Tibial artery (tissue), 4 donors: ENCODE data around the gene LRFN2.

ENCODE experiments used
- DNase-seq, 2 donors: peaks; one replicate each; pipeline ENCODE4 v3.0.0-alpha.2; 2019
- H3K27ac ChIP-seq, 2 donors: fragments of 200-600 bp; sonication (generic) in 1 of 2; 1 replicate in 1 of 2; 2 replicates in 1 of 2; pipeline ENCODE4 v1.5.1; 2018 to 2019; ENCODE audit warnings: mild to moderate bottlenecking in 1 of 2
- H3K27me3 ChIP-seq, 2 donors: fragments of 200-600 bp; sonication (generic) in 1 of 2; one replicate each; pipeline versions ENCODE4 v1.5.1 to v1.6.0; 2016 to 2019
- H3K36me3 ChIP-seq, 3 donors: fragments of 200-600 bp; sonication (generic) in 2 of 3; one replicate each; pipeline ENCODE4 v1.5.1; 2016 to 2019; ENCODE audit warnings: mild to moderate bottlenecking in 2 of 3
- H3K4me1 ChIP-seq, 4 donors: fragments of 200-600 bp; sonication (generic) in 2 of 4; 1 replicate in 3 of 4; 2 replicates in 1 of 4; pipeline ENCODE4 v1.5.1; 2016 to 2019
- H3K4me3 ChIP-seq, 2 donors: fragments of 200-600 bp; sonication (generic) in 1 of 2; 1 replicate in 1 of 2; 2 replicates in 1 of 2; pipeline ENCODE4 v1.5.1; 2018 to 2019; ENCODE audit warnings: mild to moderate bottlenecking in 2 of 2
- H3K9me3 ChIP-seq, 3 donors: fragments of 200-600 bp; sonication (generic) in 1 of 3; one replicate each; pipeline ENCODE4 v1.5.1; 2016 to 2019
- intact Hi-C: fragments of 100-400 bp; cut with DNase I; formaldehyde crosslinking; loops from one replicate; pipeline ENCODE4 v1.15.0; 2023; ENCODE audit warnings: low total_unique reads
- TF ChIP-seq, protein P1 (sequence below), 2 experiments: fragments of 200-600 bp in 1 of 2; fragments of 450-650 bp in 1 of 2; IDR thresholded peaks; one replicate each; pipeline ENCODE4 v1.5.1; 2017 to 2019; ENCODE audit warnings: antibody characterized with exemption in 2 of 2, mild to moderate bottlenecking in 1 of 2, moderate library complexity in 1 of 2

LRFN2 gene

DNA sequence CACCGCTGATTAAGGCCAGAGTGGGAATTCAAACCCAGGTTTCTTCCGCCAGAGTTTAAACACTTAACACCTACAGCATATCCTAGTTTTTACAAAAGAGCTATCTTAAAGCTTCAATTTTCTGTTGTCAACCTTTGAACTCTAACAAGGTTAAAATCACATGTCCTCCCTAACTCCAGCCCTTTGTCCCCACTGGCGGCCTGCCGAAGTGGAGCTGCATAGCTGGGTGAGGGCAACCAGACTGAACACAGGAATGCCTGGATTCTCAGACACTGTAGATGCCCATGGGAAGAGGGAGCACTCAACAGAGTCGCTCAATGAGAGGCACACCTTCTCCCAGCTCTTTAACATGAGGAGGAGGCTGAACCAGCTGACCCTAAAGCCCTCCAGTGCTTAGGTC is 59.1 kb downstream of the LRFN2 start:
- no peak overlapping the region for H3K27ac ChIP-seq
- DNase-seq = no peak
- no peaks in the 10 kb centered on the region for H3K27me3 ChIP-seq
- no peak overlapping the region for H3K4me3 ChIP-seq
- TF ChIP-seq, protein P1, sequence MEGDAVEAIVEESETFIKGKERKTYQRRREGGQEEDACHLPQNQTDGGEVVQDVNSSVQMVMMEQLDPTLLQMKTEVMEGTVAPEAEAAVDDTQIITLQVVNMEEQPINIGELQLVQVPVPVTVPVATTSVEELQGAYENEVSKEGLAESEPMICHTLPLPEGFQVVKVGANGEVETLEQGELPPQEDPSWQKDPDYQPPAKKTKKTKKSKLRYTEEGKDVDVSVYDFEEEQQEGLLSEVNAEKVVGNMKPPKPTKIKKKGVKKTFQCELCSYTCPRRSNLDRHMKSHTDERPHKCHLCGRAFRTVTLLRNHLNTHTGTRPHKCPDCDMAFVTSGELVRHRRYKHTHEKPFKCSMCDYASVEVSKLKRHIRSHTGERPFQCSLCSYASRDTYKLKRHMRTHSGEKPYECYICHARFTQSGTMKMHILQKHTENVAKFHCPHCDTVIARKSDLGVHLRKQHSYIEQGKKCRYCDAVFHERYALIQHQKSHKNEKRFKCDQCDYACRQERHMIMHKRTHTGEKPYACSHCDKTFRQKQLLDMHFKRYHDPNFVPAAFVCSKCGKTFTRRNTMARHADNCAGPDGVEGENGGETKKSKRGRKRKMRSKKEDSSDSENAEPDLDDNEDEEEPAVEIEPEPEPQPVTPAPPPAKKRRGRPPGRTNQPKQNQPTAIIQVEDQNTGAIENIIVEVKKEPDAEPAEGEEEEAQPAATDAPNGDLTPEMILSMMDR (IDR thresholded peaks at IDR 0.05) = no peak
- no peaks in the 10 kb centered on the region for H3K36me3 ChIP-seq
- no peaks in the 10 kb centered on the region for H3K4me1 ChIP-seq
- no peaks in the 10 kb centered on the region for H3K9me3 ChIP-seq
- intact Hi-C loops = no loop called here

DNA sequence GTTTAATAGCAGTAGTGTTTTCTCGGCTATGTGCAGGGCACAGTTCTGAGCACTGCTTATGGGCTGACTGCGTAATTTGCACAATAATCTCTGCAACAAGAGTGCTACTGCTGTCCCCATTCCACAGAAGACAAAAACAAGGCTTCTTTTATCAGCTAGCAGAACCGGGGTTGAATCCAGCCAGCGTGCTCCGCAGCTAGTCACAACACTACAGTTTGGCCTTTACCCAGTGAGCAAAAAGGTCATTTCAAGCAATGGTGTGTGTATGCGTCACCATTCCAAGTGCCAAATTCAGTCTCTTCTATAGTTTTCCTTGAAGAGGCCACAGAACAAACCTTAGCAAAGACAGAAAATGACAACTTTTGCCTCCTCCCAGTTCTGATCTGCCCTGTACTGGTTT is 61.1 kb downstream of the LRFN2 start:
- no peaks in the 10 kb centered on the region for H3K4me1 ChIP-seq
- intact Hi-C loops = no loop called here
- no peak for DNase-seq
- no peak overlapping the region for H3K27ac ChIP-seq
- TF ChIP-seq, protein P1 (IDR thresholded peaks at IDR 0.05) = no peak
- H3K9me3 ChIP-seq = no peaks in the 10 kb centered on the region
- H3K27me3 ChIP-seq = no peaks in the 10 kb centered on the region
- H3K4me3 ChIP-seq = no peak overlapping the region
- H3K36me3 ChIP-seq = no peaks in the 10 kb centered on the region

DNA sequence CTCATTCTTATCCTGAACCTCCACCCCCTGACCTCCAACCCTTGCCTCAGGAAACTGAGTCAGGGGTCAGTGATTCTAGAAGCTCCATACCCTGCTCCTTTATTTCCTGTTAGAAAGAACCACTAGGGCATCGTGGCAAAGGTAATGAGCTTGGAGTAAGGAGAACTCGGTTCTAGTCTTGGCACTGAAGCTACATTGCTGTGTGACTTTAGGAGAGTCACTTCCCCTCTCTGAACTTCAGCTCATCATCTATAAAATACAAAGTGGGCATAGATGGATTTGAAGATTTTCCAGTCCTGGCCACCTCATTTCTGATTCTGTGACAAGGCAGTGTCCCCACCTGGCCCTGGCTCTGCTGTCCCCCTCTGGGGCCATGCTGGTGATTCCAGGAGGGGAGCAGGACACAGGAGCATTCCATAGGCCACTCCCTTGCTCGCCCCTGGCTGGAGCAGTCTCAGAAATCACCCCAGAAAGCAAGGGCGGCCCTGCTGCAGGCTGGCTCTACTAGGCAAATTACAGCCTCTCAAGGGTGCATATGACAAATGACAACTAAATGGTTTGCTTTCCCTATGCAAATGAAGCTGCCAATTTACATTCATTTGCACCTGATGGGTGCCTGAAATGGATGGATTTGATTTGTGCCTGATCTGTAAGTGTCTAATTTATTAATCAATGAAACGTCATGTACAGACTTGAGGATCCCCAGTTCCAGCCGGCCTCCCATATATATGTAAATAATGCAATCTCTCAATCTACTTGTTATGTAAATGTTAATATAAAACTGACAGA is 62.2 kb downstream of the LRFN2 start:
- no peaks in the 10 kb centered on the region for H3K36me3 ChIP-seq
- H3K4me3 ChIP-seq = no peak overlapping the region
- no peaks in the 10 kb centered on the region for H3K4me1 ChIP-seq
- intact Hi-C loops = no loop called here
- H3K27ac ChIP-seq = no peak overlapping the region
- H3K27me3 ChIP-seq = peaks cover 0 to 5% of the 10 kb centered on the region in 2 donors
- H3K9me3 ChIP-seq = no peaks in the 10 kb centered on the region
- DNase-seq = no peak
- TF ChIP-seq, protein P1 (IDR thresholded peaks at IDR 0.05) = no peak

DNA sequence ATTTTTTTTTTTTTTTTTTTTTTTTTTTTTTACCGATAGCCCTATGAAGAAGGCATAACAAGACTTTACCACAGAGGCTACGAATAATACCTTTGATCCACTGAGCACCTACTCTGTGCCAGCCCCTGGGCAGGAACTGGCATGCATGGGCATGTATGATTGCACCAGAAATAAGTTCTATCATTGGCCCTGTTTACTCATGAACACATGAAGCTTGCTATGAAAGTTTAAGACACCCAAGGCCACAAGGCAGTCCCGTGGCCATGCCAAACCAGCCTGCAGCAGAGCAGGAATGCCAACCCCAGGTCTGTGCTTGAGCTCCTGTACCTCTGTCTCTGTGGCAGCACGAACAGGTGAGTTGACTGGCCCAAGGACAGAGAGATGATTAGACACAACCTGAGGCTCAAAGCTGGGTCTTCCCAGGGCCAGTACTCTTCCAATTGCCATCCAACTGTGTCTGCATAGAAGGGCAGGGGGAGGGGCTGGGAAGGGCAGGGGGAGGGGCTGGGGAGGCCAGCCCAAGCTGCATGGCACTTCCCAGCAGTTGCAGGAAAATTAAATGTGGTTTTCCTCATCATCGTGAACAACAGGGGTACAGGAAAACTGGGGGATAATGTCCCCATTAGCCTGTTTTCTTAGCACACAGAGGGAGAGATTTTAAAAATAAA is 63.5 kb downstream of the LRFN2 start:
- intact Hi-C loops = no loop called here
- H3K9me3 ChIP-seq = no peaks in the 10 kb centered on the region
- H3K27ac ChIP-seq = no peak overlapping the region
- DNase-seq = no peak
- no peaks in the 10 kb centered on the region for H3K4me1 ChIP-seq
- peaks cover 0 to 10% of the 10 kb centered on the region in 2 donors for H3K27me3 ChIP-seq
- no peak overlapping the region for H3K4me3 ChIP-seq
- H3K36me3 ChIP-seq = no peaks in the 10 kb centered on the region
- TF ChIP-seq, protein P1 (IDR thresholded peaks at IDR 0.05) = no peak

DNA sequence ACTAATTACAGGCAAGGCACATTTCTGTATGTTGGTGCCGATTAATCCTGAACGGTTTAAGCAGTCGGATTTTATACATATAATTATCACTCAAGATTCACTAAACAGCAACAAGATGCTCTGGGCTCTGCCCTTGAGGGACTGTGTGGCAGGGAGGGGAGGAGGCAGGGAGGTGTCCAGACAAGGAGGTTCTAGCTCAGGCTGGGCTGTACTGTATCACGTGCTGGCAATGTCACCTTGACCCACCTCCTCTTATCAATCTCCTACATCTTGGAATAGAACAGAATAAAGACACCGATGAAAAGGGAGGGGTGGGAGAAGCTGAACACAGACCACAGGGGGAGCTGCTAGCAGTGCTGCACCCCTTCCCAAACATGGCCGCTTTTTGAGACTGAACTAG is 65.7 kb downstream of the LRFN2 start:
- TF ChIP-seq, protein P1 (IDR thresholded peaks at IDR 0.05) = no peak
- Histone ChIP-seq H3K27me3 (peaks cover 0 to 10% of the 10 kb centered on the region in 2 donors), H3K4me1 (no peaks in the 10 kb centered on the region), H3K9me3 (no peaks in the 10 kb centered on the region), H3K4me3 (no peak overlapping the region), H3K27ac (no peak overlapping the region), H3K36me3 (no peaks in the 10 kb centered on the region)
- no peak for DNase-seq
- intact Hi-C loops = no loop called here
